GM12878 (cell line): ENCODE data around the gene NTM. TPM values are rescaled to one million over a fixed set of nuclear protein-coding genes. Genes with fewer than 3 reads are reported as not detected.

Source experiments
- ATAC-seq: fragments of 200-7000 bp; cut with Tn5 transposase; 3 replicates; pipeline ENCODE4 v1.9.1; 2020; ENCODE audit warnings: mild to moderate bottlenecking, moderate library complexity
- BruUV-seq: library from RNA; stranded (reverse); fragments of 400-500 nt; replicated peaks from 2 replicates; lab custom pipeline; 2021; lab: Mats Ljungman, UMichigan
- CTCF ChIA-PET: fragments of 300-600 bp; sonication (Branson Sonifier 250); formaldehyde crosslinking; extraction: SDS; loops from one replicate; lab custom pipeline; 2021; ENCODE audit warnings: inconsistent platforms; lab: Yijun Ruan, JAX
- POLR2A ChIA-PET: fragments of 350-600 bp; formaldehyde crosslinking; extraction: SDS; loops from one replicate; lab custom pipeline; 2021; ENCODE audit warnings: inconsistent platforms; lab: Charles Lee
- RAD21 ChIA-PET: fragments of 300-600 bp; sonication (Branson Sonifier 250); formaldehyde crosslinking; loops from one replicate; lab custom pipeline; 2023; ENCODE audit warnings: antibody characterized with exemption; ENCODE audit not compliant: unreplicated experiment; lab: Charles Lee
- SMC1A ChIA-PET: fragments of 300-600 bp; sonication (Branson Sonifier 250); formaldehyde crosslinking; loops from one replicate; lab custom pipeline; 2023; ENCODE audit not compliant: unreplicated experiment, uncharacterized antibody; lab: Charles Lee
- DNase-seq: peaks from one replicate; pipeline ENCODE4 v3.0.0-alpha.2; 2011; ENCODE audit warnings: low read depth, low spot score
- FAIRE-seq: peaks from 3 replicates; lab custom pipeline; 2011; peaks lifted over from hg19 to GRCh38; lab: Jason Lieb, UNC
- H2AFZ ChIP-seq: 2 replicates; pipeline ENCODE4 v1.6.0; 2011; ENCODE audit warnings: low read depth, low read length, control low read depth; ENCODE audit not compliant: control insufficient read depth
- H3K27ac ChIP-seq: 2 replicates; pipeline ENCODE4 v1.5.1; 2011; ENCODE audit warnings: control low read depth; ENCODE audit not compliant: control insufficient read depth, insufficient read depth
- H3K27me3 ChIP-seq, 2 experiments: replicated peaks in 1 of 2; 2 replicates each; pipeline versions ENCODE4 v1.6.0 to v1.6.1; 2011; ENCODE audit warnings: low read length in 1 of 2; ENCODE audit not compliant: control insufficient read depth in 2 of 2, insufficient read depth in 2 of 2
- H3K36me3 ChIP-seq, 2 experiments: 2 replicates each; pipeline ENCODE4 v1.5.1; 2011; ENCODE audit warnings: low read length in 1 of 2; ENCODE audit not compliant: control insufficient read depth in 2 of 2, insufficient read depth in 2 of 2
- H3K4me1 ChIP-seq: 2 replicates; pipeline ENCODE4 v1.6.1; 2011; ENCODE audit warnings: mild to moderate bottlenecking, low read length, moderate library complexity, mixed read lengths; ENCODE audit not compliant: control insufficient read depth, insufficient read depth
- H3K4me2 ChIP-seq: 2 replicates; pipeline ENCODE4 v1.6.0; 2011; ENCODE audit warnings: control low read depth; ENCODE audit not compliant: control insufficient read depth, insufficient read depth
- H3K4me3 ChIP-seq: fragments of 200-600 bp; sonication (generic); 2 replicates; pipeline ENCODE4 v1.5.1; 2016
- H3K79me2 ChIP-seq: 2 replicates; pipeline ENCODE4 v1.6.0; 2011; ENCODE audit warnings: low read length; ENCODE audit not compliant: control insufficient read depth, insufficient read depth
- H3K9ac ChIP-seq: 2 replicates; pipeline ENCODE4 v1.8.0; 2011; ENCODE audit warnings: low read length, control low read depth, mixed read lengths; ENCODE audit not compliant: control insufficient read depth, insufficient read depth
- H3K9me3 ChIP-seq: replicated peaks from 3 replicates; pipeline ENCODE4 v1.5.1; 2011; ENCODE audit warnings: mild to moderate bottlenecking, low read length; ENCODE audit not compliant: control insufficient read depth, insufficient read depth
- H4K20me1 ChIP-seq: 2 replicates; pipeline ENCODE4 v1.6.0; 2011; ENCODE audit not compliant: control insufficient read depth, insufficient read depth
- MYB ChIP-seq: fragments of 150-350 bp; IDR thresholded peaks from 2 replicates; pipeline ENCODE4 v1.6.1; 2014; ENCODE audit warnings: mild to moderate bottlenecking, low read depth, low read length, borderline replicate concordance
- PAX8 ChIP-seq: fragments of 450-650 bp; IDR thresholded peaks from 2 replicates; pipeline ENCODE4 v1.6.1; 2017; ENCODE audit warnings: mild to moderate bottlenecking, moderate library complexity
- RB1 ChIP-seq: fragments of 450-650 bp; formaldehyde crosslinking; IDR thresholded peaks from 2 replicates; pipeline ENCODE4 v1.6.1; 2017; ENCODE audit warnings: mild to moderate bottlenecking, borderline replicate concordance
- SMAD5 ChIP-seq: IDR thresholded peaks from 2 replicates; pipeline ENCODE4 v1.6.1; 2016; ENCODE audit warnings: antibody characterized with exemption, low read depth
- USF2 ChIP-seq: IDR thresholded peaks from 2 replicates; pipeline ENCODE4 v1.6.1; 2011; ENCODE audit warnings: low read depth, low read length, improper control_type of control experiment, borderline replicate concordance
- WGBS: methylation state at CpG from one replicate; pipeline ENCODE4 v1.1.6; 2016; ENCODE audit warnings: low lambda C conversion rate; ENCODE audit not compliant: insufficient replicate concordance, insufficient coverage; ENCODE audit errors: missing lambda C conversion rate; 5-methylcytosine and 5-hydroxymethylcytosine counted together
- in situ Hi-C: fragments of 300-500 bp; cut with MboI; formaldehyde crosslinking; loops from 9 replicates; pipeline ENCODE4 v1.14.3; 2018; ENCODE audit warnings: mixed read lengths
- intact Hi-C: fragments of 100-400 bp; cut with micrococcal nuclease; formaldehyde crosslinking; loops from one replicate; pipeline ENCODE4 v1.14.2; 2022; ENCODE audit not compliant: unreplicated experiment
- polyA plus RNA-seq, 11 experiments: library from polyadenylated mRNA; depleted of rRNA in 4 of 11; unstranded in 6 of 11; stranded (reverse) in 5 of 11; fragments of >200 nt; fragmentation: Nextera tagmentation in 4 of 11; fragmentation: Illumina TruSeq in 1 of 11; extraction: Ambion mirVana in 4 of 11; extraction: Trizol in 1 of 11; gene quantifications; 1 replicate in 1 of 11; 2 replicates in 10 of 11; pipeline versions ENCODE4 v1.2.1 to v1.2.3, GENCODE V29; 2011 to 2016; ENCODE audit warnings: inconsistent platforms in 2 of 11, missing spikeins in 2 of 11, low read depth in 1 of 11
- total RNA-seq, 4 experiments: library from RNA; depleted of rRNA in 3 of 4; stranded (reverse); fragments of >200 nt in 3 of 4; fragmentation: Illumina TruSeq in 1 of 4; extraction: Trizol in 1 of 4; gene quantifications; 2 replicates each; pipeline versions ENCODE4 v1.2.1 to v1.2.3, GENCODE V29; 2013 to 2021

Gene NTM
- total and polyA plus RNA-seq, 10 of the 15 experiments (the other 5 are each of a cell fraction or from before 2014, with no cell fraction given), result not detected

- in situ Hi-C loops (no loop called here), intact Hi-C loops (no loop called here)
- no peaks in the 10 kb centered on the region for H3K79me2 ChIP-seq
- H2AFZ ChIP-seq, result no peak overlapping the region
- H3K27ac ChIP-seq, result no peak overlapping the region
- TF ChIP-seq MYB, result no peak
- TF ChIP-seq SMAD5, result no peak
- no peak for TF ChIP-seq USF2
- no peak for TF ChIP-seq RB1
- H3K4me2 ChIP-seq, result no peak overlapping the region
- no peak overlapping the region for H3K4me3 ChIP-seq
- CTCF ChIA-PET, result no interaction called here
- POLR2A ChIA-PET, result no interaction called here
- WGBS, result 25% methylated on average over 2 of the region's 2 CpGs
- no peaks in the 10 kb centered on the region for H3K9me3 ChIP-seq
- no peaks in the 10 kb centered on the region for H4K20me1 ChIP-seq
- no peak for FAIRE-seq
- SMC1A ChIA-PET, result no interaction called here
- no peaks in the 10 kb centered on the region for H3K4me1 ChIP-seq
- RAD21 ChIA-PET, result no interaction called here
- no peak for DNase-seq
- peaks cover 4 to 5% of the 10 kb centered on the region in 2 experiments; a peak in 3 of 4 replicates for H3K27me3 ChIP-seq
- no TSS peak for BruUV-seq
- no peak overlapping the region for H3K9ac ChIP-seq
- H3K36me3 ChIP-seq, result no peaks in the 10 kb centered on the region
- ATAC-seq, result no peak
Observed at GRCh38 chr11:131807876-131808275, 437.5 kb downstream of the NTM start.

GRCh38 chr11:131808470-131808869 lies 438.1 kb downstream of the NTM start:
- FAIRE-seq, result no peak
- Histone ChIP-seq H3K27me3 (peaks cover 4 to 5% of the 10 kb centered on the region in 2 experiments; a peak in 3 of 4 replicates), H3K79me2 (no peaks in the 10 kb centered on the region), H3K4me1 (no peaks in the 10 kb centered on the region), H3K9me3 (no peaks in the 10 kb centered on the region), H3K4me2 (no peak overlapping the region), H3K36me3 (no peaks in the 10 kb centered on the region), H3K9ac (no peak overlapping the region), H2AFZ (no peak overlapping the region), H4K20me1 (no peaks in the 10 kb centered on the region), H3K4me3 (no peak overlapping the region), H3K27ac (no peak overlapping the region)
- SMC1A ChIA-PET, result no interaction called here
- no TSS peak for BruUV-seq
- TF ChIP-seq PAX8, result no peak
- 7% methylated on average over 6 of the region's 6 CpGs for WGBS
- DNase-seq, result no peak
- in situ Hi-C loops, result no loop called here
- no peak for ATAC-seq
- CTCF ChIA-PET, result no interaction called here
- POLR2A ChIA-PET, result no interaction called here
- RAD21 ChIA-PET, result no interaction called here
- intact Hi-C loops, result no loop called here
